Measurements from ENCODE around the gene PLEKHA7. TPM values are rescaled to one million over a fixed set of nuclear protein-coding genes. Genes with fewer than 3 reads are reported as not detected.

Gene PLEKHA7
- total and polyA plus RNA-seq, 2 of the 13 experiments (the other 11 are each of a cell fraction or from before 2014, with no cell fraction given), result 17.5 to 18.7 TPM

GRCh38 chr11:16924826-16925560 is 89.2 kb downstream of the PLEKHA7 start (continued):
- TF ChIP-seq ZNF407 (CRISPR knock-in tag; IDR thresholded peaks at IDR 0.05; ENCODE audit: not compliant biosample characterization) (no peak), ZBTB34 (CRISPR knock-in tag; IDR thresholded peaks at IDR 0.05) (no peak), ATF5 (CRISPR knock-in tag; IDR thresholded peaks at IDR 0.05; ENCODE audit: low read depth) (no peak), POGK (CRISPR knock-in tag; conservative IDR thresholded peaks at IDR 0.05) (no peak), ZXDC (CRISPR knock-in tag; IDR thresholded peaks at IDR 0.05) (no peak), HDAC1 (CRISPR knock-in tag; IDR thresholded peaks at IDR 0.05) (0 out of 2 replicates have a peak, but pooled peaks have one; percentile 4), AGO2 (optimal IDR thresholded peaks at IDR 0.05; ENCODE audit: low read depth, low read length) (peak; percentile 72), ARNT2 (CRISPR knock-in tag; IDR thresholded peaks at IDR 0.05; ENCODE audit: low read depth) (no peak), ZNF17 (CRISPR knock-in tag; IDR thresholded peaks at IDR 0.05) (no peak), E2F2 (CRISPR knock-in tag; IDR thresholded peaks at IDR 0.05; ENCODE audit: borderline replicate concordance) (no peak), HOXA3 (CRISPR knock-in tag; IDR thresholded peaks at IDR 0.05) (no peak)
